HG02759 (cell line): Measurements from ENCODE around the gene EXTL1.

Experiments
- ATAC-seq: cut with Tn5 transposase; IDR thresholded peaks from one replicate; pipeline ENCODE4 v1.9.1; 2021; ENCODE audit warnings: mild to moderate bottlenecking, moderate library complexity; ENCODE audit not compliant: unreplicated experiment

Gene EXTL1

DNA sequence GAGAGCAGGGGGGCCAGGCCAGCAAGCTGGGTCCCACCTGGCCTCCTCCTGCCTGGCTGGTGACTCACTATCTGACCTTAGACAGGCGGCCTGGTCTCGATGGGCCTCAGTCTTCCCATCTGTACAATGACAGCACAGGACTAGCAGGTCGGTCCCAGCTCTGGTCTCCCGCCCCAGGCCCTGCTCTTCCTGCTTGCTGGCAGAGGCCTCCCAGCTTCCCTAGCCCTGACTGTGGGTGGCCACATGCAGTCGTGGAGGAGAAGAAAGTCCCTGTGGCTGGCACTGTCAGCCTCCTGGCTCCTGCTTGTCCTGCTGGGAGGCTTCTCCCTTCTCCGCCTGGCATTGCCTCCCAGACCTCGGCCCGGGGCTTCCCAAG, 817 bp downstream of the EXTL1 start:
- no peak for ATAC-seq

DNA sequence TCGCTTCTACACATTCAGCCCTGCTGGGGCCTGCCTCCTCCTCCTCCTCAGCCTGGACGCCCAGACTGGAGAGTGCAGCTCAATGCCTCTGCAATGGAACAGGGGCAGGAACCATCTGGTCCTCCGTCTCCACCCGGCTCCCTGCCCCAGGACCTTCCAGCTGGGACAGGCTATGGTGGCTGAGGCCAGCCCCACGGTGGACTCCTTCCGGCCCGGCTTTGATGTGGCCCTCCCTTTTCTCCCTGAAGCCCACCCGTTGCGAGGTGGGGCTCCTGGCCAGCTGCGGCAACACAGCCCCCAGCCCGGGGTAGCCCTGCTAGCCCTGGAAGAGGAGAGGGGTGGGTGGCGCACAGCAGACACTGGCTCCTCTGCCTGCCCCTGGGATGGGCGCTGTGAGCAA, 1.4 kb downstream of the EXTL1 start:
- ATAC-seq, result no peak

DNA sequence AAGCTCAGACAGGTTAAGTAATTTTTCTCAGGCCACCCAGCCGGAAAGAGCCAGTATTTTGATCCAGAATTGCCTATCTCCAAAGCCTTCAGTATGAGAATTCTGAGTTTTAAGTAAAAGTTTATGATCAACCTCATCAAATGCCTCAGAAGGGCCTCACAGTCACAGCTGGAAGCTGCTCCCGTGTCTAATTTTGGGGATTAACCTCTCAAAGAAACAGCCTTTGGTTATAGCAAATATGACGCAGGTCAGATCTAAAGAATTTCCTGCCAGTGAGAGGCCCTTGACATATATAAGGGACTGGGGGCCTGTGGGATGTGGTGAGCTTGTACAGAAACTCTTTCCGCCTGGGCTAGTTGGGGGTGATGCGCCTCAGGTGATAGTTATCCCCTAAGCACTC, 2.3 kb downstream of the EXTL1 start:
- ATAC-seq, result no peak

DNA sequence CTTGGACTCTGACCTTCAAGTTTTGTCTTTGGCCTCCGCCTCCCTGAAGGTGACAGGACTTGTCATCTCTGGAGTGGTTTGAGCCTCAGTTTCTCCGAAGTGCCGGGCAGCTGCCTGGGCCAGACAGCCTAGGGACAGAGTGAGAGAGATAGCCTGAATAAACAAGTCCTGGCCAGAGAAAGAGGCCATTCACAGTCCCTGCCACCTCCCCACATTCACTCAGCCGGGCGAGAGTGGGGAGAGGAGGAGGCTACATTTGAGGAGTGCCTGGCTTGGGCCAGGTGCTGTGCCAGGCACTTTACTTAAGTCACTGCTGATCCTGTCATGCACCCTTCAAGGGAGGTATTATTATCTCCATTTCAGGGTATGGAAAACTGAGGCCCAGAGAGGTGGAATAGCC, 3.5 kb downstream of the EXTL1 start:
- ATAC-seq, result no peak

DNA sequence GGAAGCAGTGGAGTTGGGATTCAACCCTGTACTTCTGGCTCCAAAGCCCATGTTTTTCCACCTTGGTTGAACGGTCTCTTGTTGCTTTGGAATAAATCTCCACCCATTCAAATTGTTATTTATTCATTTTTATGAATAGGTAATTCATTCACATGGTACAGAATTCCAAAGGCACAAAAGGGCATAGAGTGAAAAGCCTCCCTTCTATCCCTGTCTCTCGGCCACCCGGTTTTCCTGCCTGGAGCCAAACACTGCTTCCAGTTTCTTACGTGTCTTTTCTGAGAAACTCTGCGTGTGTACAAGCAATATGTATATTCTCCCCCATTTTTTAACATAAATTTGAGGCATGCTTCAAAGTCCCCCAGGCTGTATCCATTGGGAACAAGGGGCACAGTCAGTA, 3.9 kb downstream of the EXTL1 start:
- no peak for ATAC-seq

DNA sequence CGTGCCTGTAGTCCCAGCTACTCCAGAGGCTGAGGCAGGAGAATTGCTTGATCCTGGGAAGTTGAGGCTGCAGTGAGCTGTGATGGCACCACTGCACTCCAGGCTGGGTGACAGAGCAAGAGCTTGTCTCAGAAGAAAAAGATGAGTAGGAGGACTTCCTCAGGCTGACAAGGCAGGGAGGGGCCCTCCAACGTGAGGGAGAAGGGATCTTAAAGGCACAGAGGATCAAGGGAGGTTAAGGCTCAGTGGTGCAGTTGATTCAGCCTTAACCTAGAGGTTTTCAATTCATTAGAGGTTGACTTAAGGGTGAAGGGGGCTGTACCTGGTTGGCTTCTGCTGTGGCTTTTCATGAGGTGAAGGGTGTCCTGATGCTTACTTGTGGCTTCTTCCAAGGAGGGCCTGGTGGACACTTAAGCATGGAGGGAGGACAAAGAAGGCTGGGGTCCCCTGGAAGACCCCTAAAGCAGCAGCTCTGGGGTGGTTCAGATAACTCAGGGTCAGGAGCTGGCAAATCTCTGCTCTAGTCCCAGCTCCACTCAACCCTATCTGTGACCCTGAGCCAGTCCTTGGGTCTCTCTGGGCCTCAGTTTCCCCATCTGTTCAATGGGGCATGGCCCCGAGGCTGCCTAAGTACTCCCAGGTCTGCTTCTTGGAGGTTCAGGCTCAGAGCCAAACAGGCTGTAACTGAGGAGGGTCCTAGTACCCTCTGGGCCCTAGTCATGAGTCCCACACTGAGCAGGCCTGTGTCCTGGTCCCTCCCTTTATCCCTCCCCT, 6.3 kb downstream of the EXTL1 start:
- ATAC-seq, result no peak

DNA sequence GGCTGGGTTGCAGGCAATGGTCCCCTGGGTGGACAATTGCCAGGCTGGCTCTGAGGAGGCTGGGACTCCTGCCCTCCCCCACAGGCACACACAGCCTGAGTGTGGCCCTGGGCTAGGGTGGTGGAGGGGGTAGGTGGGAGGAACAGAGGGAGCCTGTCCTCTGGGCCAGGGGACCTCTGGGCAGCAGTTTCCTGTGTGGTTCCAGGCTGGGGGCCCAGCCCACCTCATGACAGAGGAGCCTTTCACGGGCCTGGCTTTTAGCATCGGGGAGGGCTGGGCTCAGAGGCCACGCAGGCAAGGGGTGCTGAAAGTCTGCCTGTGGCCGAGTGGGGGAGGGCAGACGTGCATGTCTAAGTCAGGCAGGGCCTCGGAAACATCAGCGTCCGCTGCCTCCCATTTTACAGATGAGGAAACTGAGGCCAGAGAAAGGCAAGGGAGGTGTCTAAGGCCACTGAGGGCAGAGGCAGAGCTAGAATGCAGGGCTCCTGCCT, 7.0 kb downstream of the EXTL1 start:
- ATAC-seq, result no peak

DNA sequence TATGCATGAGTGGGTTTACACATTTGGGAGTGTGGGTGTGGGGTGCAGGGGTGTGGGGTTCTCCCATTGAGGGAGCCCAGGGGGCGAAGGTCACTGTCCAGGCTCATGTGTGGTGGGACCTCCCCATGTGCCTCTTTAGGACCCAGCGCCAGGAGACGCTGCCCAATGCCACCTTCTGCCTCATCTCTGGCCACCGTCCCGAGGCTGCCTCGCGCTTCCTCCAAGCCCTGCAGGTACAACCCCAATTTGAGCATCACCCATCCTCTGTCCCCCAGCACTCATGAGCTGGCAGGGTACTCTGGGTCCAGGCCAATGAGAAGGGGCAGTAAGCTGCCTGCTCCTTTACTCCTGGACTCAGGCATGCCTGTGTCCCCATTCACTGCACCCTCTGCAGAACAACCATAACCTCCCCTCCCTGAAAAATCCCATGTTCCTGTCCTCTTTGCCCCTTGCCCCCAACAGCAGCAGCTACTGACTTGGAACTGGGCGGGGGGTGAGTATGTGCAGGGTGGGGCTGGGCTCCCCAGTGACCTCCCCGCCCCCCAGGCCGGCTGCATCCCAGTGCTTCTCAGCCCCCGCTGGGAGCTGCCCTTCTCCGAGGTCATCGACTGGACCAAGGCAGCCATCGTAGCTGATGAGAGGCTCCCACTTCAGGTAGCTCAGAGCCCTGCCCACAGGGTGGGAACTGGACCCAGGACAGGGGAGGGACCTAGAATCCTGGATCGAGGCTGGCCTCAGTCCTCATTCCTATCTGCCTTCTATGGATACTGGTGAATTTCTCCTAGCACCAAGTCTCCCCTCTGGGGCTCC, 7.7 kb downstream of the EXTL1 start:
- no peak for ATAC-seq

DNA sequence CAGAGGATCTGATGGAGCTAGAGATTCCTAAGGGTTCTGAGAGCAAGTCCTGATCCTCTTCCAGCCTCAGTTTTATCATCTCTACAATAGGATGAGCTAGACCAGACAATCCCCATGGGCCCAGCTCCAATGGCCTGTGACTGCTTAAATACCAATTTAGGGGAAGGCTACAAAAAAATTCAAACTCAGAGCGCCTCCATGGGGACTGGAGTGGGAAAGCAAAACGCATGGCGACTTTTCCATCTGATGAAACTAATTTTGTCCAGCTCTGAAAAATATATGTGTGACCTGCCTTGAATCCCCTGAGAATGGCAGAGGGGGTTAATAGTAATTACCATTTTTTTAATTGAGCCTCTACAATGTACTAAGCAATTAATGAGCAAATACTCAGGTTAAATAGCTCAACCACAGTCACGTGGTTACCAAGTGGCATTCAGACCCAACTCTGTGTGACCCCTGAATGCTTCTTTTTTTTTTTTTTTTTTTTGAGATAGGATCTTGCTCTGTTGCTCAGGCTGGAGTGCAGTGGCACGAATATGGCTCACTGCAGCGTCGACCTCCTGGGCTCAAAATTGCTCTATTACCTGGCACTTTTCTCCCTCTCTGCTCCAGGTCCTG, 8.4 kb downstream of the EXTL1 start:
- no peak for ATAC-seq

DNA sequence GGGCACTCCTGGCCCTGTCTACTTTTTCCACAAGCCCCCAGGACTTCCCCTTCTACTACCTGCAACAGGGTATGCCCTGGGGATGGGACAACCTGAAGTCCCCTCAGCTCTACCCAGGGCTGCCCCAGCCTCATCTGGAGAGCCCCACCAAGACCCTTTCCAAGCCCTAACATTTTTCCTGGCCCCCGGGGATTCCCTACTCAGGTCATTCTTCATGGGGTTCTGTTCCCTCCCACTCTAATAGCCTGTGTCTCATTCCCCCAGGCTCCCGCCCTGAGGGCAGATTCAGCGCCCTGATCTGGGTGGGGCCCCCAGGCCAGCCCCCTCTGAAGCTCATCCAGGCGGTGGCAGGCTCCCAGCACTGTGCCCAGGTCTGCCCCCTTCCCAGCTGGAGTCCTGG, 9.6 kb downstream of the EXTL1 start:
- no peak for ATAC-seq

DNA sequence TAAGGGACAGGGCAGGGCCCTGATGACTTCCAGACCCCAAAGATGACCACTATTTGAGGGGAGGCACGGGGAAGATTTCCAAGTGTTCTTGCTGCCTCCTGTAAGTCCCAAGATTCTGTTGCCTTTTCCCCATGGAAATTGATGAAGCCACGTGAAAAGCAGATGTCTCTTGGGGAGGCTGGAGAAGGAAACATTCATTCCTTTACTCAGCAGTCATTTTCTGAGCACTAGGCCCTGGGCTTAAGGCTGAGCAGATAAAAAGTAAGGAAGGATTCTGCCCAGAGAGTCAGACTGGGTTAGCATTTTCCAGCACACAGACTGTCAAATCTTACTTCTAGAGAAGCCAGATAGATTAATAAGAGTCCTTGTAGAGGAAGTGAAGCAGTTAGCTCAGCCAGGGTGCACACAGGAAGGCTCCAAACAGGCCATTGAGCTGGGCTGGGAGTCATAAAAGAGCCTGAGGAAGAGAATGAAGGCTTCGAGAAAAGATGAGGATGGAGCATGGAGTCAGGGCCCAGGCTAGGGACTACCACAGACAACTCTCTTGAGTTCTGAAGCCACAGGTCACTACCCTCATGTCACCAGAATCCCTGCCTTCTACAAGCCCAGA, 10.1 kb downstream of the EXTL1 start:
- no peak for ATAC-seq

DNA sequence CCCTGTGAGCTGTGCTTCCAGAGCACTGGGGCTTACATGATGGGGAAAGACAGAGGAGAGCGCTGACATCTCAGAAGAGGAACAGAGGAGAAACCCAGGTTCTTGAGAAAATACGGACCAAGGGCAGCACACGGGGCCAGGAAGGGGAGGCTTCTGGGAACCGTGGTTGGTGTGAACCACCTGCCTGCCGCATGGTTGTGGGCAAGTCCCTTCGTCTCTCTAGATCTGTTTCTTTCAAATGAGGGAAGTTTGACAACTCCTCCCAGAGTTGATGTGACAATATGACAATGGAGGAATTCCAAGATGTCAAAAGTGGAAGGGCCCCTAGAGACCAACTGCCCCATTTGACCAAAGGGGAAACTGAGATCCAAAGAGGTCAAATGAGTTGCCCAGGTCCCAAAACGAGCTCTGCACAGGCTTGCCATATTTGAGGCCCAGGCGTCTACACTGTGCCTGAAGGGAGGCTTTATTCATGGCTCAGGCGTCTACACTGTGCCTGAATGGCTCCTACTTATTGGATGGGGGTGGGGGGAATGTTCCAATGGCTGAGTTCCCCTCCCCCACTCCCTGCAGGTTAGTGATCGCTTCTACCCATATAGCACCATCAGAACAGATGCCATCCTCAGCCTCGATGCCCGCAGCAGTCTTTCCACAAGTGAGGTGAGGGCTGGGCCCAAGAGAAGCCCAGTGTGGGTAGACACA, 11.2 kb downstream of the EXTL1 start:
- no peak for ATAC-seq

DNA sequence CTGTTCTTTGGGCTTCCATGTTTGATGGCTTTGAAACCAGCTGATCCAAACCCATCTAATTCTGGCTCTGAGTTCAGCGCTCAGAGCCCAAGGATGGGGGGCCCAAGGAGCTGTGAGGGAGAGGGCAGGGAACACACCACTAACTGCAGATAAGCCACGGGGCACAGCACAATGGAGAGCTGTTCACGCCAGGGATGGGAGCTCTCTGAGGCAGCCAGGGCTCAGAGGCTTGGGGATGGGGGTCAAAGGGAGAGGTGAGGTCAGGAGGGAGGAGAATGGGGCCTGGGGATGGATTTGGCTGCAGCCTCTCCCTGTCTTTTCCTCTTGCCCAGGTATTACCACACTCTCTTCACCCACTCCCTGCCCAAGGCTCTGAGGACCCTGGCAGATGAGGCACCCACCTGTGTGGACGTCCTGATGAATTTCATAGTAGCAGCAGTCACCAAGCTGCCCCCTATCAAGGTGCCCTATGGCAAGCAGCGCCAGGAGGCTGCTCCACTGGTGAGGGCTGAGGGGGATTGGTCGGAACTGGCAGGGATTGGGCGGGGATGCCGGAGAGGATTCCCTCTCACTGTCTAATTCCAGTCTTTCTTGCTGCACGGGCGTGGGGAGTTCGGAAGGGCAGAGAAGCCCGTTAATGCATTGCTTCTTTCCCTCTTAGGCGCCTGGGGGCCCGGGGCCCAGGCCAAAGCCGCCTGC, 13.1 kb downstream of the EXTL1 start:
- no peak for ATAC-seq

DNA sequence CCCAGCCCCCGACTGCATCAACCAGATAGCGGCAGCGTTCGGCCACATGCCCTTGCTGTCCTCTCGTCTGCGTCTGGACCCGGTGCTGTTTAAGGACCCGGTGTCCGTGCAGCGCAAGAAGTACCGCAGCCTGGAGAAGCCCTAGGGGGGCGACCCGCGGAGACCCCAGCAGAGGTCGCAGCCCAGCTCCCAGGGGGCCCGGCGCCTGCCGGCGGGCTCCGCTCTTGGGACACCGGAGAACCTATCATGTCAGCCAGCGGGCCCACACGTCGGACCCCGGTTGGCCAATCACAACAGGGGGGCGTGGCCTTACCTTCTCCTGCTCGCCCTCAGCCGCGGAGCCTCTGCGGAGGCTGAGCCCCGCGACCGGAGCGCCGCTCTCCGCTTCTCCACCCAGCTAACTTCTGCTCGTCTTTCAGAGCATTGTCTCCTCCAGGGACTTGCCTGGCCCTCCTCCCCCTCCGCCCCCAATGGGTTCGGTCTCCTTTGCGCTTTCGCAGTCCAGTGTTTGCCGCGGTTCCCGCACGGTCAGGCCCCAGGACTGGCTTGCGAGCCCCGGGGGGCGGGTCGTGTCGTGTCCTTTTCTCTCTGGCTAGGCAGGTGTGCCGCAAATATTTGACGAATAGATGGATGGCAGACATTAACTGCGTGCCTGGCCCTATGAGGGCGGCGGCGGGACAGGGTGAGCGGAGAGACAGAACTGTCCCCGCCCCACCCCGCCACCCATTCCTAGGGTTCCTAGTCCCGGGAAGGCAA, 13.8 kb downstream of the EXTL1 start:
- peak; percentile 86 for ATAC-seq

DNA sequence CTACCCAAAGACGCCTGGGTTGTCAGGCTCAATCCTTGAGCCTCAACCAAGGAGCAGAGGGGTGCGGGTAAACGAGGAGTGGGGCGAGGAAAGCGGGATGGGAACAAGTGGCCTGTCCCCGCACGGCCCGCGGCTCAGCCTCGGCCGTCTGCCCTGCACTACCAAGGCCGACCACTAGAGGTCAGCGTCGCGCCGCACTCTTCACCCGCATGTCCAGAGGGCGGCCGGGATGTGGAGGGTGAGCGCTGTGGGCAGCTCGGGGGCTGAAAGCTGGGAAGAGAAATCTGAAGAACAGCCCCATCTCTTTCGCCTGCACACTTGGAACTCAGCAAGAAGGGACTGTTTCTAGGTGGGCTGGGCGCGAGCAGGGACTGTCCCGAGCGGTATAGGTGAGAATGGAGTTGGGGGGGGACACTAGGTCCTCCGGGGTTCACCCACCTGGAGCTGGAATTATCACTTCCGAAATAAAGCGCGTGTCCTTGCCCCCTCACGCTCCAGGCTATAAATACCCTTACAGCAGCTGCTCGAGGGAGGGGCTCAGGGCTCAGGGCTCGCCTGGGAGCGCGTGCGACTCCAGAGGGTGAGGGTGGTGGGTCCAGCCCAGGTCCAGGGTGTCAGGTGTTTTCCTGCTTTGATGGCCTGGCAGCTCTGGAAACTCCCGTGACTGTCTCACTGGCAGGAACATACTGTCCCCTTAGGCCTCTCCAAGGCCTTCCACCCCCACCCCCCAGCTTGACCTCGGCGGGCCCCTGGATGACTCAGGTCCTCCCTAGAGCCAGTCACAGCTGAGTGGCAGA, 14.6 kb downstream of the EXTL1 start:
- ATAC-seq, result peak; percentile 71

DNA sequence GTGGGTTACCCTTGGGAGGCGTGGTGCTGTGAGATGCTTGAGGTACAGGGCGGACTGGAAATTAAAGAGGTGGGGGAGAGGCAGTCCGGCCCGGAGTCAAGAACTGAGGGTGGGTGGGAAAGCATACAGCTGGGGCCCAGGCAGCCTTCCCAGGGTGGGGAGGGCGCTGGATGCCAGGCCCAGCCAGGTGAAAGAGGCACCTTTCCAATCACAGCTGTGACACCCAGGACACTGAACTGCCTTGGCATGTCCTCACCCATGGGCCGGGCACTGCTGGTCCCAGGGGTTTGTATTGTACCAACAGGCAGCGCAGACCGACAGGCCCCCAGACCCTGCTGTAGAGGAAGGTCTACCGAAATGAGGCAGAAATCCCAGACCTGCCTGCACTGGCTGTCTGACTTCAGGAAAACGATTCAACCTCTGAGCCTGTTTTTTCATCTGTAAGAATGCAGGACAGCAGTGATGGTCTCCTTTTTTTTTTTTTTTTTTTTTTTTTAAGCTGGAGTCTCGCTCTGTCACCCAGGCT, 15.2 kb downstream of the EXTL1 start:
- ATAC-seq, result no peak

DNA sequence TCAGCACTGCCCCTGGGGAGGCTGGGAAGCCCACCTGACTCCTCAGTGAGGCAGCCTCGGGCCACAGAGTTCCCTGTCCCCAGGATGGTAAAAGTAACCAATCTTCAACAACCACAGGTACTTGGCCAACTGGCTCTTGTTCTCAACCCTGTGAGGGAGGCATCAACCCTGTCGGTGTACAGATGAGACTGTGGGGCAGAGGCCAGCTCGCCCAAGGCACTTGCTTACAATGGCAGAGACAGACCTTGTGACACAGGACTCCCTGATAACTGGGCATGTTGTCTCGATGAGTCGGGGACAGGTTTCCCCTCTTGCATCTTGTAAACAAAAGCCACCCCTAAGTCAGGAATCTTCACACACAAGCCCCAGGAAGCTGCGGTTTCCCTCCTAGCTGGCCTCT, 16.3 kb downstream of the EXTL1 start:
- ATAC-seq, result no peak

DNA sequence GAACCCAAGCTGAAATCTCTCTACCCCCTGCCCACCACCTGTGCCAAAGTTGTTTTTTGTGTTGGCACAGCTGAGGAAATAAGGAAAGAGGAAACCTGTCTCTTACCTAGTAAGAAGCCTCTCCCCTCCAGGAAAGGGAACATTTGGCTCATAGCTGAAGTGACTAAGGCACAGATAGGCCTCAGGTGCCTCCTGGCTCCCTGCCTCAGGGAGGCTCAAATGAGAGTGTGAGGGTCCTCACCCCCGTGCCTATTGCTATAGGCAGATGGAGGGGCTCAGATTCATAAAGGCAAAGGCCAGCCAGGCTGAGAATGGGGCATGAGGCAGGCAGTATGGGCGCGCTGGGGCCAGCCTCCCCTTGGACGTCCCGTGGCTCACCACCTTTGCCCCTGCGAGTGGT, 16.9 kb downstream of the EXTL1 start:
- ATAC-seq, result no peak
